HCT116 (cell line): Measurements from ENCODE around the gene BCKDK.

Source experiments
- CTCF ChIP-seq, 3 experiments: fragments of 200-600 bp in 1 of 3; sonication (generic) in 1 of 3; IDR thresholded peaks in 2 of 3; conservative IDR thresholded peaks in 1 of 3; 2 replicates each; pipeline ENCODE4 v1.5.1; 2012 to 2017; ENCODE audit warnings: low read depth in 2 of 3, low read length in 2 of 3, antibody characterized with exemption in 1 of 3, borderline replicate concordance in 1 of 3, control low read depth in 1 of 3, mild to moderate bottlenecking in 1 of 3, mixed read lengths in 1 of 3, mixed run types in 1 of 3, moderate library complexity in 1 of 3; ENCODE audit not compliant: insufficient read depth in 1 of 3
- EZH2 ChIP-seq: fragments of 200-600 bp; sonication (generic); IDR thresholded peaks from 2 replicates; pipeline ENCODE4 v1.6.1; 2017; ENCODE audit warnings: antibody characterized with exemption, mixed run types
- POLR2A ChIP-seq: IDR thresholded peaks from 2 replicates; pipeline ENCODE4 v1.7.0; 2011; ENCODE audit warnings: borderline replicate concordance; ENCODE audit not compliant: insufficient read depth, insufficient read length; ENCODE audit errors: extremely low read depth
- POLR2AphosphoS5 ChIP-seq: IDR thresholded peaks from 2 replicates; pipeline ENCODE4 v1.6.1; 2011; ENCODE audit warnings: mild to moderate bottlenecking, low read depth, low read length, moderate library complexity
- RAD21 ChIP-seq: IDR thresholded peaks from 2 replicates; pipeline ENCODE4 v1.6.1; 2012; ENCODE audit warnings: low read depth, mild to moderate bottlenecking
- ZNF274 ChIP-seq: fragments of 200-500 bp; sonication (Bioruptor generic); IDR thresholded peaks from 2 replicates; pipeline ENCODE4 v1.6.1; 2014; ENCODE audit warnings: mild to moderate bottlenecking, low read depth, low read length, inconsistent platforms

- no peak for TF ChIP-seq EZH2
- TF ChIP-seq CTCF (IDR thresholded peaks at IDR 0.05 in 2 of 3, conservative IDR thresholded peaks at IDR 0.05 in 1 of 3; ENCODE audit: borderline replicate concordance in 1 of 3, insufficient read depth in 1 of 3, low read depth in 2 of 3, low read length in 2 of 3): no peak
- no peak for TF ChIP-seq RAD21
- TF ChIP-seq ZNF274: no peak
- TF ChIP-seq POLR2A: no peak
- TF ChIP-seq POLR2AphosphoS5: no peak
These were observed 43.2 kb upstream of the BCKDK start for GRCh38 chr16:31064882-31065461.
